ENCODE results near the gene STK16.
"Not testable (repeated sequence)": the region's sequence is repeated elsewhere in the genome, so short reads cannot be mapped to it uniquely, and the experiment has no call there.

Gene STK16

GRCh38 chr2:219281588-219281987 lies 36.3 kb downstream of the STK16 start:
- peak in 2 of 10 donors; percentile 47 to 73 for DNase-seq
- intact Hi-C loops (cut with DNase I): no loop called here

GRCh38 chr2:219282375-219282774 lies 37.1 kb downstream of the STK16 start:
- intact Hi-C loops (cut with DNase I): no loop called here
- peak in 3 of 10 donors; percentile 47 to 88 (median 60) for DNase-seq

- intact Hi-C loops (cut with DNase I): no loop called here
- DNase-seq: peak in 3 of 10 donors; percentile 70 to 92 (median 89)
These were observed 37.8 kb downstream of the STK16 start for GRCh38 chr2:219282943-219283581.

GRCh38 chr2:219284501-219285372 lies 39.5 kb downstream of the STK16 start:
- peak in 1 of 10 donors; percentile 81 for DNase-seq
- intact Hi-C loops (cut with DNase I): no loop called here

GRCh38 chr2:219285373-219285735 lies 40.1 kb downstream of the STK16 start:
- intact Hi-C loops (cut with DNase I): no loop called here
- peak in 1 of 10 donors; percentile 74 for DNase-seq

- intact Hi-C loops (cut with DNase I): no loop called here
- peak in 8 of 10 donors; percentile 55 to 96 (median 81) for DNase-seq
These were observed 40.7 kb downstream of the STK16 start for GRCh38 chr2:219285894-219286425.

- intact Hi-C loops (cut with DNase I): no loop called here
- peak in 4 of 10 donors; percentile 51 to 94 (median 70) for DNase-seq
These were observed 41.3 kb downstream of the STK16 start for GRCh38 chr2:219286436-219287115.

- DNase-seq; intact Hi-C loops (cut with DNase I): not testable (repeated sequence)
These were observed 41.8 kb downstream of the STK16 start for GRCh38 chr2:219287116-219287440.

GRCh38 chr2:219287580-219288265 lies 42.4 kb downstream of the STK16 start:
- peak in 1 of 10 donors; percentile 62 for DNase-seq
- intact Hi-C loops (cut with DNase I): no loop called here

- no peak for DNase-seq
- intact Hi-C loops (cut with DNase I): no loop called here
These were observed 43.9 kb downstream of the STK16 start for GRCh38 chr2:219289195-219289536.

- intact Hi-C loops (cut with DNase I): no loop called here
- DNase-seq: peak; percentile 68 to 98 (median 86)
These were observed 44.5 kb downstream of the STK16 start for GRCh38 chr2:219289537-219290361.

GRCh38 chr2:219290381-219291171 lies 45.3 kb downstream of the STK16 start:
- intact Hi-C loops (cut with DNase I): no loop called here
- DNase-seq: peak in 1 of 10 donors; percentile 76

- intact Hi-C loops (cut with DNase I): no loop called here
- peak in 1 of 10 donors; percentile 66 for DNase-seq
These were observed 46.1 kb downstream of the STK16 start for GRCh38 chr2:219291394-219291793.

- DNase-seq: peak in 1 of 10 donors; percentile 39
- intact Hi-C loops (cut with DNase I): no loop called here
These were observed 46.7 kb downstream of the STK16 start for GRCh38 chr2:219291910-219292490.

GRCh38 chr2:219292616-219293015 lies 47.3 kb downstream of the STK16 start:
- intact Hi-C loops (cut with DNase I): no loop called here
- DNase-seq: peak in 1 of 10 donors; percentile 72

- intact Hi-C loops (cut with DNase I): no loop called here
- peak in 2 of 10 donors; percentile 10 to 72 for DNase-seq
These were observed 48.5 kb downstream of the STK16 start for GRCh38 chr2:219293736-219294231.

GRCh38 chr2:219294356-219295351 lies 49.4 kb downstream of the STK16 start:
- intact Hi-C loops (cut with DNase I): loop anchor here (5.0 kb wide), 2 partner anchors 52 to 117 kb away; partner anchors contain the start of genes CNPPD1 and RETREG2
- DNase-seq: peak; percentile 77 to 98 (median 84)
